Stimulated activated CD4-positive, alpha-beta T cell treated with anti-CD3 and anti-CD28 coated beads, Interleukin-4, amount 100 ng/mL, for 24 hours (primary cell): ENCODE measurements around the gene MRPS7.
"Not testable (repeated sequence)": the region's sequence is repeated elsewhere in the genome, so short reads cannot be mapped to it uniquely, and the experiment has no call there.

Experiments used
- DNase-seq: peaks from one replicate; pipeline ENCODE4 v3.0.0-alpha.2; 2020

Gene MRPS7

GRCh38 chr17:75271955-75272847 lies 10.5 kb downstream of the MRPS7 start:
- peak; percentile 14 for DNase-seq

- no peak for DNase-seq
These were observed 11.1 kb downstream of the MRPS7 start for GRCh38 chr17:75272848-75273184.

GRCh38 chr17:75273977-75274708 lies 12.5 kb downstream of the MRPS7 start:
- DNase-seq: no peak

- no peak for DNase-seq
These were observed 16.0 kb downstream of the MRPS7 start for GRCh38 chr17:75277664-75278071.

GRCh38 chr17:75280189-75280588 lies 18.5 kb downstream of the MRPS7 start:
- DNase-seq: not testable (repeated sequence)

DNA sequence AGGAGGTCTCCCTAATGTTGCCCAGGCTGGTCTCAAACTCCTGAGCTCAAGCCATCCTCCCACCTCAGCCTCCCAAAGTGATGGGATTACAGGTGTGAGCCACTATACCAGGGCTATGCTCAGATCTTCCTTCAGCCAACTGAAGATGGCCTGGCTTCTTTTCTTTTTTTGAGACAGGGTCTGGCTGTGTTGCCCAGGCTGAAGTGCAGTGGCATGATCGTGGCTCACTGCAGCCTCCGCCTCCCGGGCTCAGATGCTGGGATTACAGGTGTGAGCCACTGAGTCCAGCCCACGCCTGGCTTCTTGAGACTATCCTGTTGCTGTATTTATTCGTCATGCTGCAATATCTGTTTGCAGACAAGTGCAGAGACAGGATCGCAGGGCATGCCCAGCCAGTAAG lies 23.4 kb downstream of the MRPS7 start:
- no peak for DNase-seq

GRCh38 chr17:75287221-75287620 lies 25.5 kb downstream of the MRPS7 start:
- no peak for DNase-seq

DNA sequence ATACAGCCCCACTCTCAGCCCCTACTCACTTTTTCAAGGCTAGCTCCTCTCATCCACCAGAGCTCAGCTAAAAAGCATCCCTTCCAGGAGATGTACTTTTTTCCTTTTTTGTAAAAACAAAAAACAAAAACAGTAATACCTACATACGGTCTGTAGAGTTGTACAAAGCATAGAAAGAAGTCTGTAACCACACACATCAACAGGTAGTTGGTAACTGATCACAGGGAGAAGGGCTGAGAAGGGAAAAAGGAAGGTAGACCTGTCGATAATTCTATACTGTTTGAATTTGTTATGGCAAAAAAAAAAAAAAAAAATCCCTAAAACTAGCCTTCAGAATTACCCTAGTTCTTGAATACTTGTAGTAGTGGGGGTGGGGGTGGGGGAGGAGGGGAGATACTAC lies 26.7 kb downstream of the MRPS7 start:
- DNase-seq: no peak

DNA sequence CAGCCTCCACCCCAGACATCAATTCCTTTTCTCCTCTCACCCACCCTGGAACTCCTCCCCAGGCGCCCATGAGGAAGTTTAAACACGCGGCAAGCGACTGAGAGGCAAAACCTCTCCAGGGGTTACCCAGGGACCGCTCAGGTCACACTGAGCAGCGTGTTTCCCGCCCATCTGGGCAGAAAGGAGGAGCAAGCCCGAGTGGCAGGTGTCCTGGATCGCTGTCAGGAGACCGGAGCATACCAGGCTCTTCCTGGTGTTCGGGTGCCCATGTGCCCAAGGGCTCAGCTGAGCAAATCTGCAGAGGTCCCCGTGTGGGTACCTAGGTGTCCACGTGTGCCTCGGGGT lies 27.1 kb downstream of the MRPS7 start:
- peak; percentile 56 for DNase-seq

GRCh38 chr17:75289115-75289831 lies 27.6 kb downstream of the MRPS7 start, which contains the start of gene SLC25A19:
Gene SLC25A19 (minus strand): TSS chr17:75289433. CDS start chr17:75286764, 2,669 bp downstream.
- DNase-seq: peak; percentile 97

DNA sequence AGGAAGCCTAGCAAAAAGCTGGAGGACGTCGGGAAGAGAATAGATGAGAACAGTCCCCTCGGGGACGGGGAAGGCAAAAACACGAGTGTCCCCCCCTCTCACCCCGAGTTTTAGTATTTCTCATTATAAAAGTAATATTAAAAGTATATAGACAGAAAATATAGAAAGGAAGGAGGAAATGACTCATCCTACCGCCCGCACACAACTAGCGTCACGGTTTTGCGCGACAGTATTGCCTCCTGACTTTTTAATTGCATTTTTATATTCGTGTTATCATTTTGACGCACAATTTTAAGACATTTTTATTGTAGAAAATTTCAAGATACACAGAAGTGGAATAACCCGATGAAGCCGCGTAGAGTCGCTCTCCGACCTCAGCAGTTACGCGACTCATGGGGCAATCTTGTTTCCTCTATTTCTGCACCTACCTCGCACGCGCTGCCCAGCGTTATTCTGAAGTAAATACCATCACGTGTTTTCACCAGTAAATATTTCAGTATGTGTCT lies 28.2 kb downstream of the MRPS7 start:
- peak; percentile 75 for DNase-seq

DNA sequence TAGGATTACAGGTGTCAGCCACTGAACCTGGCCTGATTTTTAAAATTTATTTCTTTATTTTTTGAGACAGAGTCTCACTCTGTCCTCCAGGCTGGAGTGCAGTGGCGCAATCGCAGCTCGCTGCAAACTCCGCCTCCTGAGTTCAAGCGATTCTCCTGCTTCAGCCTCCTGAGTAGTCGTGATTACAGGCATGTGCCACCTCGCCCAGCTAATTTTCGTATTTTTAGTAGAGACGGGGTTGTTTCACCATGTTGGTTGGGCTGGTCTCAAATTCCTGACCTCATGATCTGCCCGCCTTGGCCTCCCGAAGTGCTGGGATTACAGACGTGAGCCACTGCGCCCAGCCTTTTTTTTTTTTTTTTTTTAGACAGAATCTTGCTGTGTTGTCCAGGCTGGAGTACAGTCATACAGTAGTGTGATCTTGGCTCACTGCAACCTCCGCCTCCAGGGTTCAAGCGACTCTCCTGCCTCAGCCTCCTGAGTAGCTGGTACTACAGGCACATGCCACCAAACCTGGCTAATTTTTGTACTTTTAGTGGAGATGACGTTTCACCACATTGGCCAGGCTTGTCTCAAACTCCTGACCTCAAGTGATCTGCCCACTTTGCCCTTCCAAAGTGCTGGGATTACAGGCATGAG lies 31.2 kb downstream of the MRPS7 start:
- DNase-seq: not testable (repeated sequence)

- DNase-seq: peak; percentile 43
These were observed 33.8 kb downstream of the MRPS7 start for GRCh38 chr17:75295201-75296158.

GRCh38 chr17:75300280-75300679 lies 38.6 kb downstream of the MRPS7 start:
- no peak for DNase-seq

GRCh38 chr17:75301049-75301448 lies 39.4 kb downstream of the MRPS7 start:
- DNase-seq: no peak

GRCh38 chr17:75301502-75302206 lies 40.0 kb downstream of the MRPS7 start:
- DNase-seq: no peak

DNA sequence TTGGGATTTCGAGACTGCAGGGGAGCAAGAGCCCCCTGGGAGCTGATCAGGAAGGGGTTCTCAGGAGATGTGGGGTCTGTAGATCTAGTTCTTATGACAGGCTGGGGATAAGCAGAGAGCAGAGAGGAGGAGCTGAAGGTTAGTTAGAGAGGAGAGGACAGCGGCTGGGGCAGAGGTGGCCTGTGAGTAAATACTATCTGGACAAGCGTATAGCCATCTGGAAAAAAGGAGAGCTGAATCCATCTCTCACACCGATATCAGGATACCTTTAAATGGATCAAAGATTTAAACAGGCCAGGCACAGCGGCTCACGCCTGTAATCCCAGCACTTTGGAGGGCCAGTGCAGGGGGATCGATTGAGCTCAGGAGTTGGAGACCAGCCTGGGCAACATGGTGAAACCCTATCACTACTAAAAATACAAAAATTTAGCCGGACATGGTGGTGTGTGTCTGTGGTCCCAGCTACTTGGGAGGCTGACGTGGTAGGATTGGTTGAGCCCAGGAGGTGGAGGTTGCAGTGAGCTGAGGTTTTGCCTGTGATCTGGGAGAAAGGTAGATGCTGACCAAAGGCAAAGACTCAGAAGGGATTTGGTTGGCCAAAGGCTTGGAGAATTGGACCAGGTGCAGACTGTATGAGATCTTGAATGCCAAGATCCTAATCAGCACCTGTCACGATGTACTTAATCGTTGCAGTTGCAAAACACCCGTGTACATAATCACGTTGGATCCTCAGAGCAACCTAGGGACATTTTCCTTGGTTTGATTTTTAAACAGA lies 46.5 kb downstream of the MRPS7 start:
- no peak for DNase-seq

DNA sequence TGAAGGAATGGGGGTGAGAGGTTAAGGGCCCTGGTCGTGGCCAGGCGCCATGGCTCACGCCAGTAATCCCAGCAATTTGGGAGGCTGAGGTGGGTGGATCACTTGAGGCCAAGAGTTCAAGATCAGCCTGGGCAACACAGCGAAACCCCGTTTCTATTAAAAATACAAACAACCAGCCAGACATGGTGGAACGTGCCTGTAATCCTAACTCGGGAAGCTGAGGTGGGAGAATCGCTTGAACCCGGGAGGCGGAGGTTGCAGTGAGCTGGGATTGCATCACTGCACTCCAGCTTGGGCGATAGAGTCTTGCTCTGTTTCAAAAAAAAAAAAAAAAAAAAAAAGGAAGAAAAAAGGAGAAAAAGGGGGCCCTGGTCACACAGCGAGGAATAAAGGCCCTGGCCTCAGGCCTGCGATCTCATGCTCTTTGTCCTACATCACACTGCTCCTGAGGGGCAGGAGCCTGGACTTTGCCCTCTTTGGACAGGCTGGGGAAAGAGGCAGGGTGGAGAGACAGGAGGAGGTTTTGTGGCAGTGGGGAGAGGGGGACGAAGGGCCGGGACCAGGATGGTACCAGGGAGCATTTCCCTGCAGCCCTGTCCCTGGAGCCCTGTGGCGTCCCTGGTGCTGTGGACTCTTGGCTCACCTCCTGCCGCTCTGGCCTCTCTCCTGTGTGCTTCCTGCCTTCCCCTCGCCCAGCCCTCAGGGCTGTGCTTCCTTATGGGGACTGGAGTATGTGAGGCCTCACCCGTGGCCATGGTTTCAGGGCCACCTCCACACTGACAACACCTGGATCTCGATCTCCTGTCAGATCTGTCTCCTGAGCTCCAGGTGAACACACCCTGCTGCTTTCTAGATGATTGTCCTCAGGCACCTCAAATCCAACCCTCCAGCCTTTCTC lies 47.3 kb downstream of the MRPS7 start:
- DNase-seq: no peak

GRCh38 chr17:75313941-75314551 lies 52.4 kb downstream of the MRPS7 start:
- DNase-seq: no peak
